Natural killer cell treated with Interleukin-12 subunit alpha and Interleukin-12 subunit beta and Interleukin-15 and Interleukin-18, amount 100 ng/mL, for 72 hours (primary cell): ENCODE data around the gene ESAM. TPM values are rescaled to one million over a fixed set of nuclear protein-coding genes. Genes with fewer than 3 reads are reported as not detected.

Experiments
- ATAC-seq, 2 donors: fragments of 150-1000 bp; cut with Tn5 transposase in 1 of 2; sonication (Bioruptor Pico), chemical (Tn5 transposase) in 1 of 2; 2 replicates each; pipeline ENCODE4 v1.10.0; 2021
- DNase-seq: peaks from one replicate; pipeline ENCODE4 v3.0.0; 2022; ENCODE audit warnings: low spot score
- H3K27ac Mint-ChIP-seq, 2 donors: 1 replicate in 1 of 2; 2 replicates in 1 of 2; pipeline ENCODE4 v1.8.0; 2022; ENCODE audit warnings: mixed read lengths in 2 of 2, mild to moderate bottlenecking in 1 of 2, moderate library complexity in 1 of 2
- H3K27me3 Mint-ChIP-seq, 2 donors: 1 replicate in 1 of 2; 2 replicates in 1 of 2; pipeline ENCODE4 v1.8.0; 2022; ENCODE audit warnings: mixed read lengths in 2 of 2
- H3K36me3 Mint-ChIP-seq: one replicate; pipeline ENCODE4 v1.8.0; 2022; ENCODE audit warnings: mixed read lengths
- H3K4me1 Mint-ChIP-seq, 2 donors: 1 replicate in 1 of 2; 2 replicates in 1 of 2; pipeline ENCODE4 v1.8.0; 2022; ENCODE audit warnings: low read depth in 2 of 2, mixed read lengths in 2 of 2, mild to moderate bottlenecking in 1 of 2
- H3K4me3 Mint-ChIP-seq: one replicate; pipeline ENCODE4 v1.8.0; 2022; ENCODE audit warnings: mixed read lengths
- H3K9me3 Mint-ChIP-seq: 2 replicates; pipeline ENCODE4 v1.8.0; 2022; ENCODE audit warnings: mixed read lengths
- total RNA-seq, 2 donors: library from RNA; stranded (reverse); gene quantifications; one replicate each; pipeline ENCODE4 v1.2.3, GENCODE V29; 2022

The ESAM gene
- total RNA-seq, 2 donors from 2014 or later: 0.17 to 1.4 TPM

DNA sequence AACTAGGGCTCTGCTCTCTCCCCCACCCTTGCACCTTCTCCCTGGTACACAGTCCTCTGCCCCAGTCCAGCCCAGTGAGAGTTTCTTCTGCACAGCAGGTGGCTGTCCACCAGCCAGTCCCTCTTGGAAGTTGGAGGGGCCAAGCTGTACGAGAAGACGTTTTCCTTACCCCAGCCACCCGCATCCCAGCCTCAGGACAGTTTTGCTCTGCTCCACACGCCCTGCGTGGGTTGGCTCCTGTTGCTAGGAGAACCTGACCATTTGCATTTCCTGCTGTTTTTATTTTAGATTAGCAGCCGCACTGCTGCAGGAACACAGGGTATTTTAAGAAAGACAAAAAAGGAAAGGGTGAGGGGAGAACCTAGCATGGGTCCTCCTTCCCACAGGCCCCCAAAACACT lies 39.9 kb downstream of the ESAM start:
- peaks cover 62 to 77% of the 10 kb centered on the region in 2 donors for H3K27me3 Mint-ChIP-seq
- H3K9me3 Mint-ChIP-seq: no peaks in the 10 kb centered on the region
- no peak overlapping the region for H3K4me3 Mint-ChIP-seq
- peaks cover 11 to 13% of the 10 kb centered on the region in 2 donors for H3K4me1 Mint-ChIP-seq
- no peak for ATAC-seq
- no peak overlapping the region for H3K27ac Mint-ChIP-seq
- no peak for DNase-seq
- no peaks in the 10 kb centered on the region for H3K36me3 Mint-ChIP-seq

DNA sequence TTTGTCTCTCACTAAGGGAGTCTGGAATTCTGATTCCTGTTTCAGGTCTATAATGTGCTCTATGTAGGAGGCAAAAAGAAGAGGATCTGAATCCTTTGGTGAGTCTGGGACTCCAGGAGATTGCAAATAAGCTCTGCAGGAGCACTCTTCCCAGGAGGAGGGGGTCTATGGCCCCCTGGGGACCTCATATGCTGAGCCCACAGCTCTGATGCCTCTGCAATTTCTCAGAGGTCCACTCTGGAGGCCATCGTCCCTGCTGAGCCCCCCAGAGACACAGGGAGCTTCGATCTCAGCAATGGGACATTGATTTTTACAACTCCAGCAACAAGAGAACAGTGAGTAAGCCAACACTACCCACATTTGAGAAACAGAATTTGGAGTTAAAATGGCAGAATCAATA lies 42.6 kb downstream of the ESAM start:
- Mint-ChIP-seq H3K4me3 (no peak overlapping the region), H3K36me3 (no peaks in the 10 kb centered on the region), H3K9me3 (no peaks in the 10 kb centered on the region), H3K27ac (no peak overlapping the region), H3K27me3 (peaks cover 62 to 74% of the 10 kb centered on the region in 2 donors), H3K4me1 (peaks cover 8 to 11% of the 10 kb centered on the region in 2 donors)
- ATAC-seq (no peak), DNase-seq (no peak)

DNA sequence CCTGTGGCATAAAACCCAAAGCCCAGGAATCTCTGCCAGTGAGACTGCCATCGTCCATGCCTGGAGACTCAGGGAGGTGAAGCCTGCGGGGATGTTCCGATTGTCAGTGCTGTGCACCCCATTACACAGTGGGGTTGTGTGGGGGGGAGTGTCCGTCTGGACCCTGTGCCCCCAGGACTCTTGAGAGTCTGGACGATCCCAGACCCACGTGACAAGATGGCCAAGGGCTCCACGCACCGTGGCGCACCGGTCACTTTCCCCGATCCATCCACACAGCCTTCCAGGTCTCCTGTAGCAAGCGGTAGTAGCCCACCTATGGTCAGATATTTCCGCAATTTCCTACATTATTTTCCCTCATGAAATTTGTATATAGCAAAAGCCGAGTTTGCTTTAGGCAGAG lies 43.3 kb downstream of the ESAM start:
- ATAC-seq (no peak), DNase-seq (no peak)
- Mint-ChIP-seq H3K4me1 (peaks cover 8 to 11% of the 10 kb centered on the region in 2 donors), H3K36me3 (no peaks in the 10 kb centered on the region), H3K27me3 (peaks cover 67 to 74% of the 10 kb centered on the region in 2 donors), H3K9me3 (no peaks in the 10 kb centered on the region), H3K4me3 (no peak overlapping the region), H3K27ac (no peak overlapping the region)

DNA sequence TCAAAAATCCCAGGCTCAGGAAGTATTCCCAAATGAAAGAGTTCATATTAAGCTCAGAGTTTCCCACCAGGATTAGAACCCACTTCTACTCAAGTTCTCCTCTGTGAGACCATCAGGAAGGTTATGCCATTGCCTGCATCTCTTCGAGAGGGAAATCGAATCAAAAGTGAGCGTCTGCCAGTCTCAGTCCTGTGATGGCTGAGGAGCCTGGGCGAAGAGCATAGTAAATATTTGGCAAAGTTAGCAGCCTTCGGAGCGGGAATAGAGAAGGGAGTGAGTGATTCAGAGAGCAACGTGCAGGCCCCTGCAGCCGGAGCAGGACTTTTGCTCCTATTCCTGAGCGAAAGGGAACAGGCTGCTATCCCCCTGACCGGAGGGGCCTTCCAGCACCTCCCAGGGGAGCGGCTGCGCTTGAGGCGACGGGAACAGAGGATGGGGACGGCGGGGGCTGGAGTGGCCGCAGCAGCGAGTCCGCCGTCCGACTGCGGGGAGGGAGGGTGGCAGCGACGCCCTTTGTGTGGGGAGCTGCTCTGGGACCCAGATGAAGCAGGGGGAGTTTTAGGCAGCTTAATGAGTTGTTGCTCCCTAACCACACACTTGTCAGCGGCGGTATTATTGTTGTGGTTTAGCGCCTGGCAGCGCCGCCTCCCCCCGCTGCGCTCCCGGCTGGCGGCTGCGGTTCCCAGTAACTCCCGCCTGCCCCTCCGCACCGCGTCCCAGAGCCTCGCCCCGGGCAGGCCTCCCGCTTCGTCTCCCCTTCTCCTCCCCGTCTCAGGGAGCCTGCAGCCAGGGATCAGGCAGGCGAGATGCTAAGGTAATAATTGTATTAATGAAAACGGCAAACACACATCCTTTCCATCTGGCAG lies 44.1 kb downstream of the ESAM start:
- Mint-ChIP-seq H3K4me3 (peak overlapping the region; percentile 82), H3K9me3 (no peaks in the 10 kb centered on the region), H3K27ac (peak overlapping the region in 1 of 2 donors; percentile 34), H3K27me3 (peaks cover 65 to 70% of the 10 kb centered on the region in 2 donors), H3K36me3 (no peaks in the 10 kb centered on the region), H3K4me1 (peaks cover 8 to 11% of the 10 kb centered on the region in 2 donors)
- no peak for DNase-seq
- peak; percentile 64 to 74 for ATAC-seq

DNA sequence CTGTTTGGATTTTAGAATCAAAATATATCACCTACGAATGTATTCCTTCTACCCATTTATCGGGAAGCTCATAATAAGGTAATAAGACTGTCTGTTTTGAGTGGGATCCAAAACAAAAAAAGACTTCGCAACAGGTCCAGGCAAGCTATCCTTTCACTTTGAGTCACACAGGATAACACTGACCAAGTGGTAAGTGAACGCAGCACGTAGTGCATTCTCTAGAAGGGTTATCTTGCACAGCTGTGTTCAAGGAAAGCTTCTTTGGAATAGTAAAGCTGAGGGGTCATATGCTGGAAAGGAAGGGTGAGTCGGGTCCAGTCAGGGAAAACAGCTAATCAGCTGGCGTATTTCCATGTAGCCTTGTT lies 44.7 kb downstream of the ESAM start:
- Mint-ChIP-seq H3K36me3 (no peaks in the 10 kb centered on the region), H3K4me3 (peak overlapping the region; percentile 82), H3K4me1 (peaks cover 8 to 11% of the 10 kb centered on the region in 2 donors), H3K27me3 (peaks cover 62 to 64% of the 10 kb centered on the region in 2 donors), H3K27ac (peak overlapping the region in 1 of 2 donors; percentile 34), H3K9me3 (no peaks in the 10 kb centered on the region)
- no peak for DNase-seq
- ATAC-seq: no peak

DNA sequence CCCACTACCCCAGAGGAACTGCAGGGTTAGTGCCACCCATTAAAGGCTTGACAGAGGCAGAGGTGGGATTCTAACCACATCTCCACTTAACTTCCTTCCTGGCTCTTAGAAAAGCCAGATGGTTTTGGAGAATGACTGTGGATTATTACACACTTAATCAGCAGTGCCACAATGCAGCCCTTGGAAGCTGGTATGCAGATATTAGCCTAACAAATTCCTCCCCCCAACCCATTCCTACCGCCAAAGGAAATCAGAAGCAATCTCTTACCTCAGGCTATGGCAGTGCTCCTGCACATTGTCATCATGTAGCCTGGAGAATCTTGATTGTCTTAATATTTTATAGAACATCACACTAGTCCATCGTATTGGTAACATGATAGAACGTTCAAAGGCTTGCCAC lies 45.5 kb downstream of the ESAM start:
- Mint-ChIP-seq H3K27ac (no peak overlapping the region), H3K27me3 (peaks cover 56 to 59% of the 10 kb centered on the region in 2 donors), H3K36me3 (no peaks in the 10 kb centered on the region), H3K9me3 (no peaks in the 10 kb centered on the region), H3K4me1 (peaks cover 8 to 11% of the 10 kb centered on the region in 2 donors), H3K4me3 (no peak overlapping the region)
- ATAC-seq (no peak), DNase-seq (no peak)

DNA sequence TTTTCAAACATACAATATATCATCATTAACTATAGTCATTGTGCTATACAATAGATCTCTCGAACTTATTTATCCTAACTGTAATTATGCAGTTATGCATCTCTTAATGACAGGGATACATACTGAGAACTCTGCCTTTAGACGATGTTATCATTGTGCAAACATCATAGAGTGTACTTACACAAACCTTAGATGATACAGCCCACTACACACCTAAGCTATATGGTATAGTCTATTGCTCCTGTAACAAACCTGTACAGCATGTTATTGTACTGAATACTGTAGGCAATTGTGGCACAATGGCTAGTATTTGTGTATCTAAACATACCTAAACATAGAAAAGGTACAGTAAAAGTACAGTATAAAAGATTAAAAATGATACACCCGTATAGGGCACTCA lies 49.7 kb downstream of the ESAM start:
- Mint-ChIP-seq H3K27me3 (peaks cover 38% of the 10 kb centered on the region in 2 donors), H3K9me3 (no peaks in the 10 kb centered on the region), H3K36me3 (no peaks in the 10 kb centered on the region), H3K27ac (no peak overlapping the region), H3K4me3 (no peak overlapping the region), H3K4me1 (peaks cover under 1 to 2% of the 10 kb centered on the region in 2 donors)
- no peak for ATAC-seq
- DNase-seq: no peak

DNA sequence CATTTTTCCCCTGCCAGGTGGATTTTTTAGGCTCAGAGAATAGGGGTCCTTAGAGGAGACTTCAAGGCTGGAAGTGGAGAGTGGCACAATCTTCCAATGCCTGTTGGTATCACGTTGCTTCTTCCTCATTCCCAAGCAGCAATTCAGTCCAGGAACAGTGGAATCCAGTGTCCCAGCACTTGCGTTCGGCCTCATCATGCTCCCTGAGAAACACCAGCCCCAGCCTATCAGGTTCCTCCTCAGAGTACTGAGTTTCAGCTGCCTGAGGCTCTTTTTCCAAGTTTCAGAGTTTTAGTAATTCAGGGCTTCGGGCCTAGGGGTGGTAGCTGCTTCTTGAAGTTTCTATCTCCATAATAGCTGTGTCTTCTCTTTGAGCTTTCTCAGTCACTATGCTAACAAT lies 54.3 kb downstream of the ESAM start:
- DNase-seq (no peak), ATAC-seq (no peak)
- Mint-ChIP-seq H3K27me3 (peaks cover 18 to 20% of the 10 kb centered on the region in 2 donors), H3K9me3 (no peaks in the 10 kb centered on the region), H3K4me1 (no peaks in the 10 kb centered on the region), H3K36me3 (no peaks in the 10 kb centered on the region), H3K4me3 (no peak overlapping the region), H3K27ac (no peak overlapping the region)

Other genes with a start within 250 kb of the ESAM start
- gene OR8B12, start 218.6 kb downstream of the ESAM start, total RNA-seq: not detected
- gene OR8A1, start 192.3 kb downstream of the ESAM start, total RNA-seq: not detected
- gene PANX3, start 150.9 kb downstream of the ESAM start, total RNA-seq: not detected
- 10 to 100 TPM; 38.2 to 47.7 TPM for gene TBRG1, start 139.4 kb downstream of the ESAM start, total RNA-seq
- 1 to 10 TPM; 1.8 to 2.4 TPM for gene SIAE, start 88.6 kb downstream of the ESAM start, total RNA-seq
- gene SPA17, start 88.4 kb downstream of the ESAM start, total RNA-seq: 1 to 10 TPM; 1.1 to 1.8 TPM
- 1 to 10 TPM in 1 of 2 donors, under 1 TPM in 1; 0.57 to 5.4 TPM for gene NRGN, start 22.3 kb downstream of the ESAM start, total RNA-seq
- gene VSIG2, start 10.0 kb downstream of the ESAM start, total RNA-seq: not detected
- 10 to 100 TPM; 10.5 to 20.4 TPM for gene MSANTD2, start 38.1 kb upstream of the ESAM start, total RNA-seq
- gene ROBO3, start 103.1 kb upstream of the ESAM start, total RNA-seq: 1 to 10 TPM; 5.3 to 7.9 TPM
- not detected for gene ROBO4, start 135.6 kb upstream of the ESAM start, total RNA-seq
- gene HEPN1, start 157.0 kb upstream of the ESAM start, total RNA-seq: not detected
- gene HEPACAM, start 173.8 kb upstream of the ESAM start, total RNA-seq: not detected
- 1 to 10 TPM; 2.7 to 6.8 TPM for gene CCDC15, start 191.9 kb upstream of the ESAM start, total RNA-seq